H1 (cell line): ENCODE results near the gene CDKN1A. TPM values are rescaled to one million over a fixed set of nuclear protein-coding genes. Genes with fewer than 3 reads are reported as not detected.

ENCODE experiments used
- BRCA1 ChIP-seq: IDR thresholded peaks from 2 replicates; pipeline ENCODE4 v1.6.1; 2012; ENCODE audit warnings: low read depth, low read length, improper control_type of control experiment
- MAFK ChIP-seq: IDR thresholded peaks from 2 replicates; pipeline ENCODE4 v1.6.1; 2012; ENCODE audit warnings: low read depth, mild to moderate bottlenecking, improper control_type of control experiment, low read length
- SIN3A ChIP-seq, 2 experiments: IDR thresholded peaks in 1 of 2; conservative IDR thresholded peaks in 1 of 2; 2 replicates each; pipeline ENCODE4 v1.6.1; 2011 to 2012; ENCODE audit warnings: low read length in 2 of 2, improper control_type of control experiment in 1 of 2, low read depth in 1 of 2, mild to moderate bottlenecking in 1 of 2
- TEAD4 ChIP-seq: IDR thresholded peaks from 2 replicates; pipeline ENCODE4 v1.6.1; 2012; ENCODE audit warnings: low read depth, low read length, inconsistent platforms, mixed read lengths
- polyA plus RNA-seq, 7 experiments: library from polyadenylated mRNA; depleted of rRNA in 3 of 7; stranded (reverse) in 5 of 7; unstranded in 2 of 7; fragments of >200 nt in 5 of 7; fragments of 200-250 nt in 2 of 7; gene quantifications; 1 replicate in 5 of 7; 2 replicates in 1 of 7; 4 replicates in 1 of 7; pipeline versions ENCODE4 v1.2.1 to v1.2.3, GENCODE V29; 2011 to 2013; ENCODE audit warnings: missing spikeins in 2 of 7, mixed read lengths in 2 of 7
- total RNA-seq: library from RNA; stranded (reverse); fragmentation: NEBNext Ultra II Directional; extraction: Animal tissue kit (Norgen Biotek cat#: 25700); gene quantifications from 2 replicates; pipeline ENCODE4 v1.2.1, GENCODE V29; 2021
- TF ChIP-seq, protein P1 (sequence below): IDR thresholded peaks from 2 replicates; pipeline ENCODE4 v1.6.1; 2012; ENCODE audit warnings: low read length, inconsistent platforms
- TF ChIP-seq, protein P2 (sequence below): IDR thresholded peaks from 2 replicates; pipeline ENCODE4 v1.6.1; 2012; ENCODE audit warnings: inconsistent platforms
- TF ChIP-seq, protein P3 (sequence below): IDR thresholded peaks from 2 replicates; pipeline ENCODE4 v1.6.1; 2011; ENCODE audit warnings: low read length, improper control_type of control experiment

The CDKN1A gene
- total and polyA plus RNA-seq, 2 of the 8 experiments (the other 6 are each of a cell fraction or from before 2014, with no cell fraction given) = 15.2 to 36.0 TPM

DNA sequence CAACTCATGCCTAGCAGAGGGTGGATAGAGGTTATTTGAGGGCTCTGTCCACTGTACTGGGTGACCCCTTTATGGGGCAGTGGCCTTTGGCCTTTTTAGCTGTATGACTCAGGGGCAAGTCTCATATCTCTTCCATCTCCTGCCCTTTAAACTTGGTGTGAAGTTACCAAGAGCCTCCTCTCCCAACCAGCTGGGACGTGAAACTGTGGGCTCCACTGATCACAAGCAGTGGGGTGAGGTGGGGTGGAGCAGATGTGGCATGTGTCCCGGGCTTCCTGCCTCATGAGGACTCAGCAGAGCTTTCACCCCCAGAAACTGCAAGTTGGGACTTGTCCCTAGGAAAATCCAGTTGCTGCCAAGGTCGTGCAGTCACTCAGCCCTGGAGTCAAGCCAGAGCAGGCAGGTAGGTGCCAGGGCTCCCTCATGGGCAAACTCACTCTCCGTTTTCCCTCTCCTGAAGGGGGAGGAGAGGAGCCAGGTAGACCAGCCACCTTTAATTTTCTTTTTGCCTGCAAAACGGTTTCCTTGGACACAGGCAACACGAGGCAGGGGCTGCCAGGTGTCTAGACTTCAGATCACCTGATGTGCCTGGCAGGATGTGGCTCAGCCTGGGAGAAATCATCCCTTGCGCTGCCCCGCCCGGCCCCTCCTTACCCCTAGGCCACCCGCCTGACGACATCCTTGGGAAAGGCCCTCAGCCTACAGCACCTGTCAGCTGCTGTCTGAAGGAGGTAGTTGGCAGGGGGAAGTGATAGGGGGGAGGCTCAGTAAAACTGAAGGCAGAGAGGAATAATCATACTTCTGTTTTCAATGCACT lies 4.0 kb downstream of the CDKN1A start (continued):
- TF ChIP-seq, protein P1, sequence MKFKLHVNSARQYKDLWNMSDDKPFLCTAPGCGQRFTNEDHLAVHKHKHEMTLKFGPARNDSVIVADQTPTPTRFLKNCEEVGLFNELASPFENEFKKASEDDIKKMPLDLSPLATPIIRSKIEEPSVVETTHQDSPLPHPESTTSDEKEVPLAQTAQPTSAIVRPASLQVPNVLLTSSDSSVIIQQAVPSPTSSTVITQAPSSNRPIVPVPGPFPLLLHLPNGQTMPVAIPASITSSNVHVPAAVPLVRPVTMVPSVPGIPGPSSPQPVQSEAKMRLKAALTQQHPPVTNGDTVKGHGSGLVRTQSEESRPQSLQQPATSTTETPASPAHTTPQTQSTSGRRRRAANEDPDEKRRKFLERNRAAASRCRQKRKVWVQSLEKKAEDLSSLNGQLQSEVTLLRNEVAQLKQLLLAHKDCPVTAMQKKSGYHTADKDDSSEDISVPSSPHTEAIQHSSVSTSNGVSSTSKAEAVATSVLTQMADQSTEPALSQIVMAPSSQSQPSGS = no peak
- TF ChIP-seq TEAD4 (no peak), SIN3A (conservative IDR thresholded peaks at IDR 0.05 in 1 of 2, IDR thresholded peaks at IDR 0.05 in 1 of 2; ENCODE audit: low read depth in 1 of 2, low read length in 2 of 2) (no peak), MAFK (no peak), BRCA1 (no peak)
- TF ChIP-seq, protein P2, sequence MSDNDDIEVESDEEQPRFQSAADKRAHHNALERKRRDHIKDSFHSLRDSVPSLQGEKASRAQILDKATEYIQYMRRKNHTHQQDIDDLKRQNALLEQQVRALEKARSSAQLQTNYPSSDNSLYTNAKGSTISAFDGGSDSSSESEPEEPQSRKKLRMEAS = no peak
- TF ChIP-seq, protein P3, sequence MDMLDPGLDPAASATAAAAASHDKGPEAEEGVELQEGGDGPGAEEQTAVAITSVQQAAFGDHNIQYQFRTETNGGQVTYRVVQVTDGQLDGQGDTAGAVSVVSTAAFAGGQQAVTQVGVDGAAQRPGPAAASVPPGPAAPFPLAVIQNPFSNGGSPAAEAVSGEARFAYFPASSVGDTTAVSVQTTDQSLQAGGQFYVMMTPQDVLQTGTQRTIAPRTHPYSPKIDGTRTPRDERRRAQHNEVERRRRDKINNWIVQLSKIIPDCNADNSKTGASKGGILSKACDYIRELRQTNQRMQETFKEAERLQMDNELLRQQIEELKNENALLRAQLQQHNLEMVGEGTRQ = no peak
